ENCODE results near the gene TINAGL1. TPM values are rescaled to one million over a fixed set of nuclear protein-coding genes. Genes with fewer than 3 reads are reported as not detected.

The TINAGL1 gene, protein sequence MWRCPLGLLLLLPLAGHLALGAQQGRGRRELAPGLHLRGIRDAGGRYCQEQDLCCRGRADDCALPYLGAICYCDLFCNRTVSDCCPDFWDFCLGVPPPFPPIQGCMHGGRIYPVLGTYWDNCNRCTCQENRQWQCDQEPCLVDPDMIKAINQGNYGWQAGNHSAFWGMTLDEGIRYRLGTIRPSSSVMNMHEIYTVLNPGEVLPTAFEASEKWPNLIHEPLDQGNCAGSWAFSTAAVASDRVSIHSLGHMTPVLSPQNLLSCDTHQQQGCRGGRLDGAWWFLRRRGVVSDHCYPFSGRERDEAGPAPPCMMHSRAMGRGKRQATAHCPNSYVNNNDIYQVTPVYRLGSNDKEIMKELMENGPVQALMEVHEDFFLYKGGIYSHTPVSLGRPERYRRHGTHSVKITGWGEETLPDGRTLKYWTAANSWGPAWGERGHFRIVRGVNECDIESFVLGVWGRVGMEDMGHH
- 179 and 186 TPM in 2 replicates for total RNA-seq

GRCh38 chr1:31576201-31576669 lies at the start of gene TINAGL1:
Gene TINAGL1, plus strand, starts transcription at chr1:31576515. Its CDS starts 634 bp downstream, at chr1:31577149.

GRCh38 chr1:31617218-31617915 lies 41.1 kb downstream of the TINAGL1 start, which contains the start of gene HCRTR1:
Gene HCRTR1, plus strand, starts transcription at chr1:31617689. Its CDS starts 1,504 bp downstream, at chr1:31619193.

Other genes with a start within 250 kb of the TINAGL1 start
- 17.1 TPM in 1 of 2 replicates, not detected in the other for gene FABP3, start 203.4 kb upstream of the TINAGL1 start, total RNA-seq
- gene SERINC2, start 163.3 kb upstream of the TINAGL1 start, total RNA-seq, result 36.4 and 44.8 TPM in 2 replicates
- under 0.01 TPM in 1 of 2 replicates, not detected in the other for gene HCRTR1, start 41.2 kb downstream of the TINAGL1 start, total RNA-seq
- 106 and 109 TPM in 2 replicates for gene PEF1, start 68.4 kb downstream of the TINAGL1 start, total RNA-seq
- 130 and 134 TPM in 2 replicates for gene COL16A1, start 127.5 kb downstream of the TINAGL1 start, total RNA-seq
- gene ADGRB2, start 187.8 kb downstream of the TINAGL1 start, total RNA-seq, result 0.21 and 0.72 TPM in 2 replicates
- 1.5 and 15.2 TPM in 2 replicates for gene SPOCD1, start 239.5 kb downstream of the TINAGL1 start, total RNA-seq

Data from tracheal epithelial cell (primary cell).